K562 (cell line): ENCODE measurements around the gene MVD. TPM values are rescaled to one million over a fixed set of nuclear protein-coding genes. Genes with fewer than 3 reads are reported as not detected.

Experiments
- ATF6 ChIP-seq: sonication (generic); formaldehyde crosslinking; IDR thresholded peaks from 2 replicates; pipeline ENCODE4 v1.4.0; 2020; ENCODE audit warnings: mild to moderate bottlenecking, missing genetic modification reagents
- CEBPZ ChIP-seq: fragments of 150-350 bp; IDR thresholded peaks from 2 replicates; pipeline ENCODE4 v1.6.1; 2014; ENCODE audit warnings: low read depth, mild to moderate bottlenecking, low read length, borderline replicate concordance
- COPS2 ChIP-seq: fragments of 450-650 bp; conservative IDR thresholded peaks from 2 replicates; pipeline ENCODE4 v1.6.1; 2016; ENCODE audit warnings: mild to moderate bottlenecking, moderate library complexity
- EP400 ChIP-seq: fragments of 450-650 bp; IDR thresholded peaks from 2 replicates; pipeline ENCODE4 v1.6.1; 2017; ENCODE audit warnings: antibody characterized with exemption, mild to moderate bottlenecking, moderate library complexity
- GABPA ChIP-seq: fragments of 200-800 bp; sonication (Bioruptor generic); conservative IDR thresholded peaks from 2 replicates; pipeline ENCODE4 v1.6.1; 2016; ENCODE audit warnings: low read depth, missing genetic modification characterization, missing compliant biosample characterization
- HDAC8 ChIP-seq: fragments of 450-650 bp; IDR thresholded peaks from 2 replicates; pipeline ENCODE4 v1.6.1; 2016; ENCODE audit warnings: mild to moderate bottlenecking, missing genetic modification characterization, moderate library complexity, missing compliant biosample characterization
- HNRNPH1 ChIP-seq: fragments of 200-400 bp; formaldehyde crosslinking; optimal IDR thresholded peaks from 2 replicates; pipeline ENCODE3; 2017; ENCODE audit warnings: low read depth, mild to moderate bottlenecking, low read length, moderate library complexity
- IFI16 ChIP-seq: fragments of 250-450 bp; sonication (Bioruptor Pico); IDR thresholded peaks from 2 replicates; pipeline ENCODE4 v2.1.2; 2022; ENCODE audit warnings: mild to moderate bottlenecking, inconsistent platforms
- KAT2B ChIP-seq: IDR thresholded peaks from one replicate; pipeline ENCODE4 v1.6.1; 2012; ENCODE audit warnings: low read depth, mild to moderate bottlenecking, control low read depth, inconsistent platforms, low read length, moderate library complexity
- KLF10 ChIP-seq: fragments of 250-450 bp; sonication (Bioruptor Pico); IDR thresholded peaks from 2 replicates; pipeline ENCODE4 v1.6.1; 2021; ENCODE audit warnings: matching md5 sums
- REST ChIP-seq, 2 experiments: fragments of 450-650 bp; formaldehyde crosslinking in 1 of 2; IDR thresholded peaks; 2 replicates each; pipeline versions ENCODE4 v1.4.0 to v1.6.1; 2014 to 2020; ENCODE audit warnings: mild to moderate bottlenecking in 2 of 2, borderline replicate concordance in 1 of 2, low read depth in 1 of 2
- STAT5B ChIP-seq: fragments of 250-450 bp; sonication (Bioruptor Pico); IDR thresholded peaks from 2 replicates; pipeline ENCODE4 v1.8.0; 2021; ENCODE audit warnings: mild to moderate bottlenecking, inconsistent platforms
- ZNF561 ChIP-seq: fragments of 450-650 bp; formaldehyde crosslinking; conservative IDR thresholded peaks from 2 replicates; pipeline ENCODE4 v1.4.0; 2020; ENCODE audit warnings: mild to moderate bottlenecking, moderate library complexity
- ZSCAN29 ChIP-seq: fragments of 450-650 bp; IDR thresholded peaks from 2 replicates; pipeline ENCODE4 v1.6.1; 2017
- polyA plus RNA-seq, 8 experiments: library from polyadenylated mRNA; depleted of rRNA in 4 of 8; stranded (reverse) in 5 of 8; unstranded in 3 of 8; fragments of >200 nt; fragmentation: Nextera tagmentation in 2 of 8; fragmentation: Illumina TruSeq in 1 of 8; extraction: Ambion mirVana in 2 of 8; extraction: Trizol in 1 of 8; gene quantifications; 2 replicates each; pipeline versions ENCODE4 v1.2.1 to v1.2.3, GENCODE V29; 2011 to 2014; ENCODE audit warnings: inconsistent platforms in 1 of 8, missing spikeins in 1 of 8
- total RNA-seq, 7 experiments: library from RNA; depleted of rRNA in 6 of 7; stranded (reverse); fragments of >200 nt in 6 of 7; fragmentation: Illumina TruSeq in 2 of 7; extraction: Trizol in 2 of 7; gene quantifications; 2 replicates each; pipeline versions ENCODE4 v1.2.1 to v1.2.3, GENCODE V29; 2011 to 2021; ENCODE audit warnings: low replicate concordance in 1 of 7

Gene MVD
- total and polyA plus RNA-seq, 9 of the 15 experiments (the other 6 are each of a cell fraction or from before 2014, with no cell fraction given), result 12.2 to 141 (median 45.3) TPM

GRCh38 chr16:88634141-88634993, 28.5 kb downstream of the MVD start (continued):
- TF ChIP-seq KAT2B (no peak), CEBPZ (no peak), KLF10 (no peak), COPS2 (no peak), STAT5B (CRISPR knock-in tag) (no peak), HNRNPH1 (no peak), ZSCAN29 (no peak), ATF6 (peak; percentile 59; the same call in 1 of the 2 replicates), GABPA (tag) (no peak), ZNF561 (CRISPR knock-in tag) (no peak), IFI16 (CRISPR knock-in tag) (no peak), HDAC8 (tag) (no peak), EP400 (no peak), REST (IDR thresholded peaks at IDR 0.05; ENCODE audit: borderline replicate concordance) (peak; percentile 5; the same call in 1 of the 2 replicates), REST (CRISPR knock-in tag; IDR thresholded peaks at IDR 0.05; ENCODE audit: low read depth) (no peak)
